Adrenal gland (tissue), 12 donors: ENCODE results near the gene SNX25. TPM values are rescaled to one million over a fixed set of nuclear protein-coding genes. Genes with fewer than 3 reads are reported as not detected.
"Not testable (repeated sequence)": the region's sequence is repeated elsewhere in the genome, so short reads cannot be mapped to it uniquely, and the experiment has no call there.

Source experiments
- DNase-seq, 7 donors: peaks; one replicate each; pipeline ENCODE4 v3.0.0-alpha.2; 2019 to 2020
- H3K27ac ChIP-seq, 5 donors: fragments of 200-600 bp; sonication (generic) in 4 of 5; 1 replicate in 3 of 5; 2 replicates in 2 of 5; pipeline versions ENCODE4 v1.5.1 to v1.8.0; 2016 to 2020; ENCODE audit warnings: mild to moderate bottlenecking in 1 of 5
- H3K27me3 ChIP-seq: fragments of 200-600 bp; 2 replicates; pipeline ENCODE4 v1.8.0; 2021
- H3K36me3 ChIP-seq, 2 donors: fragments of 200-600 bp; replicated peaks in 1 of 2; 1 replicate in 1 of 2; 2 replicates in 1 of 2; pipeline versions ENCODE4 v1.5.1 to v1.8.0; 2018 to 2022
- H3K4me1 ChIP-seq, 2 donors: fragments of 200-600 bp; replicated peaks in 1 of 2; 1 replicate in 1 of 2; 2 replicates in 1 of 2; pipeline versions ENCODE4 v1.5.1 to v1.8.0; 2018 to 2021
- H3K4me3 ChIP-seq, 4 donors: fragments of 200-600 bp; sonication (generic) in 3 of 4; one replicate each; pipeline ENCODE4 v1.5.1; 2016 to 2018
- H3K9me3 ChIP-seq, 3 donors: fragments of 200-600 bp; sonication (generic) in 1 of 3; replicated peaks in 1 of 3; 1 replicate in 2 of 3; 2 replicates in 1 of 3; pipeline versions ENCODE4 v1.5.1 to v1.8.0; 2016 to 2021
- POLR2A ChIP-seq, 2 donors: fragments of 450-650 bp; IDR thresholded peaks; one replicate each; pipeline ENCODE4 v1.6.1; 2017; ENCODE audit warnings: antibody characterized with exemption in 2 of 2, mild to moderate bottlenecking in 2 of 2, moderate library complexity in 1 of 2
- WGBS, 4 donors: extraction: QIAGEN DNeasy Blood & Tissue Kit in 2 of 4; methylation state at CpG; one replicate each; pipeline versions ENCODE4 v1.1.5 to v1.1.7; 2013 to 2017; 5-methylcytosine and 5-hydroxymethylcytosine counted together
- intact Hi-C, 2 donors: fragments of 100-400 bp; cut with DNase I; formaldehyde crosslinking; loops; one replicate each; pipeline versions ENCODE4 v1.14.1 to v1.15.0; 2022 to 2023
- polyA plus RNA-seq, 3 donors: library from polyadenylated mRNA; stranded (reverse); fragments of 200-250 nt in 2 of 3; fragments of 350-450 nt in 1 of 3; fragmentation: Illumina TruSeq in 1 of 3; extraction: RNeasy Lipid Tissue Mini Kit (QIAGEN cat#74804) in 1 of 3; gene quantifications; one replicate each; pipeline ENCODE4 v1.2.3, GENCODE V29; 2013 to 2014
- total RNA-seq, 9 donors: library from RNA; depleted of rRNA in 4 of 9; stranded (reverse); fragments of >200 nt in 4 of 9; fragments of 120-200 nt in 1 of 9; fragmentation: NEBNext Ultra II Directional in 1 of 9; extraction: Animal tissue kit (Norgen Biotek cat#: 25700) in 1 of 9; gene quantifications; one replicate each; pipeline versions ENCODE4 v1.1.0 to v1.2.4, GENCODE V29; 2013 to 2023
- TF ChIP-seq, protein P1 (sequence below), 6 experiments: fragments of 450-650 bp in 4 of 6; fragments of 200-600 bp in 2 of 6; sonication (generic) in 1 of 6; IDR thresholded peaks; 1 replicate in 5 of 6; 2 replicates in 1 of 6; pipeline versions ENCODE4 v1.5.1 to v1.8.0; 2016 to 2021; ENCODE audit warnings: antibody characterized with exemption in 6 of 6, mild to moderate bottlenecking in 2 of 6, moderate library complexity in 1 of 6
- donor health status: healthy with polysubstance abuse.
- donor health status: Bipolar disorder and iron deficiency.
- donor health status: DM: yes; HTN: yes; CAD: no.
- donor health status: DM: no; HTN: no; CAD: no.
- donor health status: DM: no; HTN: no; CAD: no.
- donor health status: DM: yes; HTN: yes; CAD: no.

SNX25 gene
- total and polyA plus RNA-seq, 12 donors = 4.7 to 29.3 (median 13.3) TPM

DNA sequence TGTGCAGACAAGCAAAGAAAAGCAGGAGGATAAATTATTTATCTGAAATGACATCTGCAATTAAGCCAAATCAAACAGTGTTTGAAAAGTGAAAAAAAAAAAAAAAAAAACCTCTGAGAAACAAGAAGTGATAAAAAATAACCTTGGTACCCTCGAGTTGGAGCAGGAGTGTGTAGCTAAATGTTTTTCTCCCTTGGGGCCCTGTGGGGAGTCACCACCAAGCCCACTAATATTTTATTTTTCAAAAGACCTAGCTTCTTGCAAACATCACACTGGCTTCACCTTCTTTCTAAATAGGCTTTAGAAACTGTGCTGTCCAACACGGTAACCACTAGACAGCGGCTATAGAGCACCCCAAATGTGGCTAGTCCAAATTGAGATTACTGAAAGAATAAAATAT lies 47.7 kb downstream of the SNX25 start:
- no peak for DNase-seq
- 78 to 79% (median 78%) methylated on average over 3 of the region's 3 CpGs for WGBS, 4 donors
- no peaks in the 10 kb centered on the region for H3K27me3 ChIP-seq
- TF ChIP-seq, protein P1, sequence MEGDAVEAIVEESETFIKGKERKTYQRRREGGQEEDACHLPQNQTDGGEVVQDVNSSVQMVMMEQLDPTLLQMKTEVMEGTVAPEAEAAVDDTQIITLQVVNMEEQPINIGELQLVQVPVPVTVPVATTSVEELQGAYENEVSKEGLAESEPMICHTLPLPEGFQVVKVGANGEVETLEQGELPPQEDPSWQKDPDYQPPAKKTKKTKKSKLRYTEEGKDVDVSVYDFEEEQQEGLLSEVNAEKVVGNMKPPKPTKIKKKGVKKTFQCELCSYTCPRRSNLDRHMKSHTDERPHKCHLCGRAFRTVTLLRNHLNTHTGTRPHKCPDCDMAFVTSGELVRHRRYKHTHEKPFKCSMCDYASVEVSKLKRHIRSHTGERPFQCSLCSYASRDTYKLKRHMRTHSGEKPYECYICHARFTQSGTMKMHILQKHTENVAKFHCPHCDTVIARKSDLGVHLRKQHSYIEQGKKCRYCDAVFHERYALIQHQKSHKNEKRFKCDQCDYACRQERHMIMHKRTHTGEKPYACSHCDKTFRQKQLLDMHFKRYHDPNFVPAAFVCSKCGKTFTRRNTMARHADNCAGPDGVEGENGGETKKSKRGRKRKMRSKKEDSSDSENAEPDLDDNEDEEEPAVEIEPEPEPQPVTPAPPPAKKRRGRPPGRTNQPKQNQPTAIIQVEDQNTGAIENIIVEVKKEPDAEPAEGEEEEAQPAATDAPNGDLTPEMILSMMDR (IDR thresholded peaks at IDR 0.05) = no peak
- peaks cover 0 to 1% of the 10 kb centered on the region in 2 donors for H3K4me1 ChIP-seq
- H3K27ac ChIP-seq = no peak overlapping the region
- no peak overlapping the region for H3K4me3 ChIP-seq
- H3K9me3 ChIP-seq = no peaks in the 10 kb centered on the region
- no peaks in the 10 kb centered on the region for H3K36me3 ChIP-seq
- intact Hi-C loops = no loop called here

DNA sequence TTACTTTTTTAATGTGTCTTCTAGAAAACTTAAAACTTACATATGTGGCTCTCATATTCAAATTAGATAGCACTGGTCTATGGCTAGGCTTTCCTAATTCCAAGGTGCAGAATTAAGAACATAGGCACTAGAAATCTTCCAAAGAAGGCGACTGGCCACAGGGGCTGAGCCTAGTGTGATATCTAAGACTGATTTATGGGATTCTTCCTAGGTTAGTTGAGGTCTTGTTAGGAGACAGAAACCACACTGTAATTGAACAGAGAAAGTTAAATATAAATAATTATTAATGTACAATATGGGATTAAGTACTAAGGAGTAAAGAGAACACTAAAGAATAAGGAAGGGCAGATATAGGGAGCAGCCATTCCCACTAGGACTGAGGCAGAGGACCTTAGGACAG lies 48.3 kb downstream of the SNX25 start:
- Histone ChIP-seq H3K27me3 (no peaks in the 10 kb centered on the region), H3K36me3 (no peaks in the 10 kb centered on the region), H3K4me1 (no peaks in the 10 kb centered on the region), H3K4me3 (no peak overlapping the region), H3K27ac (no peak overlapping the region), H3K9me3 (no peaks in the 10 kb centered on the region)
- intact Hi-C loops = no loop called here
- no peak for DNase-seq
- WGBS, 4 donors = 69 to 95% (median 80%) methylated on average over 1 of the region's 1 CpG
- TF ChIP-seq, protein P1 (IDR thresholded peaks at IDR 0.05) = no peak
- TF ChIP-seq POLR2A (IDR thresholded peaks at IDR 0.05) = no peak

DNA sequence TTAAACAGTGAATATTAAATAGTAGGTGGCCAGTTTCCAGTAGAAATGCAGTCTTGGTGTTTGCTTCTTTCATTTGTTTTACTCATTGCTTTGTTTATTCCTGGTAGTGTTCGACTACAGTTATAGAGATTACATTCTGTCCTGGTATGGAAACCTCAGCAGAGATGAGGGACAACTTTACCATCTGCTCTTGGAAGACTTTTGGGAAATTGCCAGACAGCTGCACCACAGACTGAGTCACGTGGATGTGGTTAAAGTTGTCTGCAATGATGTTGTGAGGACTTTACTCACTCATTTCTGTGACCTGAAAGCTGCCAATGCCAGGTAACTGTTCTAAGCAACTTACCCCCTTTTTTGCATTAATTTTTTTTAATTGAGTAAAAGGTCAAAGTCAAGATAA lies 49.3 kb downstream of the SNX25 start:
- 27 to 38% (median 30%) methylated on average over 2 of the region's 2 CpGs for WGBS, 4 donors
- DNase-seq, H3K4me1 ChIP-seq, H3K36me3 ChIP-seq, H3K9me3 ChIP-seq, H3K4me3 ChIP-seq, H3K27me3 ChIP-seq, intact Hi-C loops, H3K27ac ChIP-seq: not testable (repeated sequence)

DNA sequence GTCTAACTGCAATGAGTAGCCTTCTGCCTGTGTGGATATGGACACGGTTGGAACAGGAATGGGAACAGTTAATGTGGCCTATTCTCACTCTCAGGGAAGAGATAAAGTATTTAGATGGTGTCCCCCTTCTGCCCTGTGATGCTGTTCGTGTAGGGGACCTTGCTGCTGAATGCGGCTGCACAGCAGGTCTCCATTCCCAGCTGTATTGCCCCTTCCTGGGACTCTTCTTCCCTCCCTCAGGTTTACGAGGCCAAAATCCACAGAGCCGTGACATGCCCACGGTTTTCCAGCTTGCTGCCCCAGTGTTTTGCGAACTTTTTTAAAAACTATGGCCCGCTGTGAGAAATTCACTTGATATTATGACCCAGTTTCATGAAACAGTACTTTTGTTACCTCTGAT lies 50.3 kb downstream of the SNX25 start:
- no peaks in the 10 kb centered on the region for H3K4me1 ChIP-seq
- no peak overlapping the region for H3K4me3 ChIP-seq
- DNase-seq = no peak
- TF ChIP-seq, protein P1 (IDR thresholded peaks at IDR 0.05) = no peak
- H3K9me3 ChIP-seq = no peaks in the 10 kb centered on the region
- H3K27me3 ChIP-seq = no peaks in the 10 kb centered on the region
- intact Hi-C loops = no loop called here
- H3K36me3 ChIP-seq = no peaks in the 10 kb centered on the region
- no peak overlapping the region for H3K27ac ChIP-seq
- 95 to 98% (median 96%) methylated on average over 7 to 8 of the region's 8 CpGs for WGBS, 4 donors

DNA sequence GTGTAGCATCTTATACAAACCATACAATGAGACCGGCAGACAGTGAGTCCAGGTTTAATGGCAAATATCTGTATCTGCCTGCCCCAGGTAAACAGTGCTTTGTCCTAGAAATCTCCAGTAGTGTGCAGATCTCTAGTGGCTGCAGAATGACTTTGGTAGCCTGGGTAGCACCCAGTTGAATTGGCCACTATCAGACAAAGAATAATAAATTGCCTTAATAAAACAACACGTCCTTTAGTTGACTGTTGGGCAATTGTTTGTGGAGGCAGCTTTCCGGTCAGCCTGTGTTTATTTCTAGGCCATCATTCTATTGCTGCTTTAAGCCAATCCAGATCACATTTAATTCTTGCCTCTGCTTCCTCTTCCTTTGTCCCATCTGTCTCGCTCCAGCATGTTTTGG lies 52.5 kb downstream of the SNX25 start:
- intact Hi-C loops = no loop called here
- no peak overlapping the region for H3K4me3 ChIP-seq
- H3K9me3 ChIP-seq = no peaks in the 10 kb centered on the region
- 68 to 75% (median 70%) methylated on average over 4 of the region's 4 CpGs for WGBS, 4 donors
- DNase-seq = no peak
- no peak overlapping the region for H3K27ac ChIP-seq
- no peaks in the 10 kb centered on the region for H3K4me1 ChIP-seq
- TF ChIP-seq, protein P1 (IDR thresholded peaks at IDR 0.05) = no peak
- no peak for TF ChIP-seq POLR2A (IDR thresholded peaks at IDR 0.05)
- no peaks in the 10 kb centered on the region for H3K27me3 ChIP-seq
- H3K36me3 ChIP-seq = no peaks in the 10 kb centered on the region
